A673 (cell line): ENCODE measurements around the gene B3GALT5. TPM values are rescaled to one million over a fixed set of nuclear protein-coding genes. Genes with fewer than 3 reads are reported as not detected.
"Not testable (repeated sequence)": the region's sequence is repeated elsewhere in the genome, so short reads cannot be mapped to it uniquely, and the experiment has no call there.

Source experiments
- BruUV-seq: library from RNA; stranded (reverse); fragments of 400-500 nt; replicated peaks from 2 replicates; lab custom pipeline; 2021; lab: Mats Ljungman, UMichigan
- CTCF ChIA-PET: fragments of 300-600 bp; sonication (Branson Sonifier 250); formaldehyde crosslinking; loops from one replicate; lab custom pipeline; 2022; ENCODE audit warnings: antibody characterized with exemption; lab: Charles Lee
- POLR2A ChIA-PET: fragments of 300-600 bp; sonication (Branson Sonifier 250); formaldehyde crosslinking; loops from one replicate; lab custom pipeline; 2022; ENCODE audit warnings: antibody characterized with exemption; ENCODE audit not compliant: low non-redundant PET; lab: Charles Lee
- DNase-seq: peaks from one replicate; pipeline ENCODE4 v3.0.0-alpha.2; 2015; ENCODE audit warnings: low spot score
- H3K27ac ChIP-seq: fragments of 200-600 bp; sonication (generic); 2 replicates; pipeline ENCODE4 v1.5.1; 2016; ENCODE audit warnings: mixed run types, low read depth, mild to moderate bottlenecking, mixed read lengths, antibody characterized with exemption, low read length; ENCODE audit not compliant: poor library complexity, severe bottlenecking
- H3K27me3 ChIP-seq: fragments of 200-600 bp; sonication (generic); replicated peaks from 2 replicates; pipeline ENCODE4 v1.6.1; 2017; ENCODE audit warnings: mixed run types, low read depth, mild to moderate bottlenecking, mixed read lengths, antibody characterized with exemption, low read length; ENCODE audit not compliant: insufficient read depth, poor library complexity
- H3K36me3 ChIP-seq: fragments of 200-600 bp; sonication (generic); 2 replicates; pipeline ENCODE4 v1.6.1; 2016; ENCODE audit warnings: mixed run types, mild to moderate bottlenecking, mixed read lengths, antibody characterized with exemption, low read length; ENCODE audit not compliant: insufficient read depth, poor library complexity, severe bottlenecking
- H3K4me1 ChIP-seq: fragments of 200-600 bp; sonication (generic); 2 replicates; pipeline ENCODE4 v1.6.1; 2017; ENCODE audit warnings: mixed run types, mild to moderate bottlenecking, mixed read lengths, antibody characterized with exemption, low read length; ENCODE audit not compliant: insufficient read depth, poor library complexity, severe bottlenecking
- H3K4me3 ChIP-seq: fragments of 200-600 bp; sonication (generic); 2 replicates; pipeline ENCODE4 v1.5.1; 2016; ENCODE audit warnings: low read depth, mixed run types, mild to moderate bottlenecking, mixed read lengths, low read length; ENCODE audit not compliant: poor library complexity, severe bottlenecking
- H3K9me3 ChIP-seq: fragments of 200-600 bp; sonication (generic); 2 replicates; pipeline ENCODE4 v1.6.1; 2016; ENCODE audit warnings: mixed run types, low read depth, mild to moderate bottlenecking, mixed read lengths, antibody characterized with exemption, low read length; ENCODE audit not compliant: poor library complexity, severe bottlenecking
- CTCF ChIP-seq: fragments of 300-800, 200-600 bp; sonication (generic); conservative IDR thresholded peaks from 2 replicates; pipeline ENCODE4 v1.5.1; 2017; ENCODE audit warnings: low read depth, mild to moderate bottlenecking, antibody characterized with exemption, low read length, moderate library complexity, mixed read lengths
- EZH2 ChIP-seq: fragments of 200-600 bp; sonication (generic); IDR thresholded peaks from 2 replicates; pipeline ENCODE4 v1.6.1; 2017; ENCODE audit warnings: borderline replicate concordance, low read depth, mild to moderate bottlenecking, mixed read lengths, antibody characterized with exemption, low read length; ENCODE audit not compliant: poor library complexity, severe bottlenecking
- intact Hi-C: fragments of 100-400 bp; cut with micrococcal nuclease; formaldehyde crosslinking; loops from one replicate; pipeline ENCODE4 v1.10.0; 2022; ENCODE audit not compliant: unreplicated experiment
- total RNA-seq: library from RNA; stranded (reverse); gene quantifications from 2 replicates; pipeline ENCODE4 v1.2.3, GENCODE V29; 2021

B3GALT5 gene
- total RNA-seq, 1 experiment from 2014 or later: 0.32 TPM

- ChIA-PET CTCF (no interaction called here), POLR2A (no interaction called here)
- BruUV-seq: no TSS peak
- H3K27me3 ChIP-seq: no peaks in the 10 kb centered on the region
- no peaks in the 10 kb centered on the region for H3K9me3 ChIP-seq
- no peak for DNase-seq
- H3K4me1 ChIP-seq: no peaks in the 10 kb centered on the region
- H3K4me3 ChIP-seq: no peak overlapping the region
- no peak for TF ChIP-seq CTCF
- no peak for TF ChIP-seq EZH2
- H3K27ac ChIP-seq: no peak overlapping the region
- intact Hi-C loops: no loop called here
- H3K36me3 ChIP-seq: no peaks in the 10 kb centered on the region
Measured at GRCh38 chr21:39686646-39687468, 74.1 kb downstream of the B3GALT5 start.

GRCh38 chr21:39688010-39688409 lies 75.3 kb downstream of the B3GALT5 start:
- H3K27me3 ChIP-seq: no peaks in the 10 kb centered on the region
- POLR2A ChIA-PET: no interaction called here
- TF ChIP-seq CTCF: no peak
- no peak overlapping the region for H3K4me3 ChIP-seq
- no peak overlapping the region for H3K27ac ChIP-seq
- intact Hi-C loops: no loop called here
- H3K36me3 ChIP-seq: no peaks in the 10 kb centered on the region
- H3K4me1 ChIP-seq: no peaks in the 10 kb centered on the region
- no peaks in the 10 kb centered on the region for H3K9me3 ChIP-seq
- CTCF ChIA-PET: no interaction called here
- no TSS peak for BruUV-seq
- DNase-seq: no peak

GRCh38 chr21:39689860-39690259 lies 77.1 kb downstream of the B3GALT5 start:
- H3K4me1 ChIP-seq, intact Hi-C loops, DNase-seq, BruUV-seq, H3K4me3 ChIP-seq, H3K9me3 ChIP-seq, H3K27me3 ChIP-seq, H3K36me3 ChIP-seq, CTCF ChIA-PET, H3K27ac ChIP-seq: not testable (repeated sequence)
- POLR2A ChIA-PET: interaction anchor here (0.6 kb wide), 1 partner anchor 215 kb away, joined by 7 read pairs; no protein-coding TSS in a partner anchor

- Histone ChIP-seq H3K4me3 (no peak overlapping the region), H3K36me3 (no peaks in the 10 kb centered on the region), H3K27me3 (no peaks in the 10 kb centered on the region), H3K27ac (no peak overlapping the region), H3K9me3 (no peaks in the 10 kb centered on the region), H3K4me1 (no peaks in the 10 kb centered on the region)
- DNase-seq: no peak
- intact Hi-C loops: no loop called here
- ChIA-PET CTCF (no interaction called here), POLR2A (no interaction called here)
- TF ChIP-seq EZH2 (no peak), CTCF (no peak)
- no TSS peak for BruUV-seq
Measured at GRCh38 chr21:39690454-39690853, 77.7 kb downstream of the B3GALT5 start.
